K562 (cell line): ENCODE results near the gene PACS2. TPM values are rescaled to one million over a fixed set of nuclear protein-coding genes. Genes with fewer than 3 reads are reported as not detected.

Experiments
- ATAC-seq: fragments of 200-7000 bp; cut with Tn5 transposase; 3 replicates; pipeline ENCODE4 v1.9.1; 2020; ENCODE audit warnings: moderate library complexity
- BruUV-seq: library from RNA; stranded (reverse); fragments of 400-500 nt; replicated peaks from 2 replicates; lab custom pipeline; 2021; lab: Mats Ljungman, UMichigan
- CTCF ChIA-PET: fragments of 300-600 bp; formaldehyde crosslinking; extraction: SDS; loops from one replicate; lab custom pipeline; 2021; ENCODE audit warnings: low intra/inter-chr PET ratio; lab: Yijun Ruan, JAX
- POLR2A ChIA-PET: fragments of 300-600, 350-650 bp; sonication (Branson Sonifier 250); formaldehyde crosslinking; extraction: SDS; loops from one replicate; lab custom pipeline; 2021; ENCODE audit warnings: antibody characterized with exemption, inconsistent platforms; lab: Yijun Ruan, JAX
- DNase-seq, 4 experiments: peaks; one replicate each; pipeline versions ENCODE4 v3.0.0 to v3.0.0-alpha.2; 2011 to 2018; ENCODE audit warnings: low spot score in 3 of 4, mixed read lengths in 3 of 4; ENCODE audit errors: extremely low read depth in 1 of 4
- FAIRE-seq: peaks from 2 replicates; lab custom pipeline; 2011; peaks lifted over from hg19 to GRCh38; lab: Jason Lieb, UNC
- H2AFZ ChIP-seq: 2 replicates; pipeline ENCODE4 v1.6.0; 2011; ENCODE audit warnings: low read depth, low read length, control low read depth, inconsistent platforms
- H3K27ac ChIP-seq: fragments of 200-600 bp; 3 replicates; pipeline ENCODE4 v1.8.0; 2011; ENCODE audit warnings: low read depth, mild to moderate bottlenecking, control low read depth, inconsistent platforms, low read length, moderate library complexity, mixed read lengths; ENCODE audit errors: extremely low read depth
- H3K27me3 ChIP-seq, 2 experiments: fragments of 300-600 bp in 1 of 2; 2 replicates in 1 of 2; 3 replicates in 1 of 2; pipeline versions ENCODE4 v1.6.0 to v1.8.0; 2011; ENCODE audit warnings: inconsistent platforms in 2 of 2, low read length in 2 of 2, mild to moderate bottlenecking in 1 of 2, mixed read lengths in 1 of 2, moderate library complexity in 1 of 2; ENCODE audit not compliant: control insufficient read depth in 2 of 2, insufficient read depth in 2 of 2
- H3K36me3 ChIP-seq: fragments of 300-600 bp; 3 replicates; pipeline ENCODE4 v1.8.0; 2011; ENCODE audit warnings: mild to moderate bottlenecking, low read length, inconsistent platforms; ENCODE audit not compliant: control insufficient read depth, insufficient read depth
- H3K4me1 ChIP-seq, 2 experiments: fragments of 200-600 bp in 1 of 2; replicated peaks in 1 of 2; 2 replicates in 1 of 2; 3 replicates in 1 of 2; pipeline versions ENCODE4 v1.5.1 to v1.8.0; 2011; ENCODE audit warnings: inconsistent platforms in 2 of 2, low read length in 2 of 2, mild to moderate bottlenecking in 1 of 2, mixed read lengths in 1 of 2, moderate library complexity in 1 of 2; ENCODE audit not compliant: control insufficient read depth in 2 of 2, insufficient read depth in 2 of 2
- H3K4me2 ChIP-seq: 2 replicates; pipeline ENCODE4 v1.6.1; 2011; ENCODE audit warnings: low read length, control low read depth, inconsistent platforms, mixed read lengths; ENCODE audit not compliant: insufficient read depth
- H3K4me3 ChIP-seq: fragments of 200-600 bp; sonication (generic), shearing (Covaris generic); 2 replicates; pipeline ENCODE4 v1.5.1; 2016; ENCODE audit warnings: control low read depth, inconsistent platforms
- H3K79me2 ChIP-seq: fragments of 200-600 bp; 3 replicates; pipeline ENCODE4 v1.8.0; 2011; ENCODE audit warnings: low read length, inconsistent platforms; ENCODE audit not compliant: control insufficient read depth, insufficient read depth
- H3K9ac ChIP-seq, 2 experiments: 2 replicates each; pipeline versions ENCODE4 v1.6.0 to v1.6.1; 2011; ENCODE audit warnings: low read depth in 2 of 2, low read length in 2 of 2, control low read depth in 1 of 2, inconsistent platforms in 1 of 2, mild to moderate bottlenecking in 1 of 2, mixed read lengths in 1 of 2; ENCODE audit not compliant: insufficient read depth in 1 of 2
- H3K9me1 ChIP-seq: one replicate; pipeline ENCODE4 v1.6.0; 2011; ENCODE audit warnings: inconsistent platforms, mild to moderate bottlenecking, low read length, moderate library complexity; ENCODE audit not compliant: control insufficient read depth, insufficient read depth
- H3K9me3 ChIP-seq: replicated peaks from 2 replicates; pipeline ENCODE4 v1.5.1; 2011; ENCODE audit warnings: low read depth, low read length, inconsistent platforms; ENCODE audit not compliant: control insufficient read depth, insufficient read depth
- H4K20me1 ChIP-seq: replicated peaks from 2 replicates; pipeline ENCODE4 v1.6.1; 2011; ENCODE audit warnings: low read length, inconsistent platforms, mixed read lengths; ENCODE audit not compliant: control insufficient read depth, insufficient read depth
- ZNF175 ChIP-seq: fragments of 200-800 bp; sonication (Bioruptor generic); IDR thresholded peaks from 2 replicates; pipeline ENCODE4 v1.6.1; 2016; ENCODE audit warnings: low read depth, mild to moderate bottlenecking, missing genetic modification characterization, missing compliant biosample characterization
- WGBS: fragments of 100-300 bp; shearing (Covaris generic); methylation state at CpG from one replicate; pipeline ENCODE4 v1.1.6; 2016; ENCODE audit warnings: low coverage, mixed read lengths; ENCODE audit not compliant: insufficient coverage; ENCODE audit errors: missing lambda C conversion rate; 5-methylcytosine and 5-hydroxymethylcytosine counted together
- in situ Hi-C: fragments of 300-500 bp; cut with MboI; formaldehyde crosslinking; loops from 4 replicates; pipeline ENCODE4 v1.15.0; 2018; ENCODE audit warnings: inconsistent platforms, mixed read lengths
- intact Hi-C: fragments of 100-400 bp; cut with micrococcal nuclease; formaldehyde crosslinking; loops from 2 replicates; pipeline ENCODE4 v1.14.2; 2022
- polyA plus RNA-seq, 8 experiments: library from polyadenylated mRNA; depleted of rRNA in 4 of 8; stranded (reverse) in 5 of 8; unstranded in 3 of 8; fragments of >200 nt; fragmentation: Nextera tagmentation in 2 of 8; fragmentation: Illumina TruSeq in 1 of 8; extraction: Ambion mirVana in 2 of 8; extraction: Trizol in 1 of 8; gene quantifications; 2 replicates each; pipeline versions ENCODE4 v1.2.1 to v1.2.3, GENCODE V29; 2011 to 2014; ENCODE audit warnings: inconsistent platforms in 1 of 8, missing spikeins in 1 of 8
- total RNA-seq, 7 experiments: library from RNA; depleted of rRNA in 6 of 7; stranded (reverse); fragments of >200 nt in 6 of 7; fragmentation: Illumina TruSeq in 2 of 7; extraction: Trizol in 2 of 7; gene quantifications; 2 replicates each; pipeline versions ENCODE4 v1.2.1 to v1.2.3, GENCODE V29; 2011 to 2021; ENCODE audit warnings: low replicate concordance in 1 of 7
- TF ChIP-seq, protein P1 (sequence below): sonication (generic); formaldehyde crosslinking; IDR thresholded peaks from 2 replicates; pipeline ENCODE4 v1.8.1; 2023; ENCODE audit warnings: mild to moderate bottlenecking, missing genetic modification reagents

PACS2 gene
- total and polyA plus RNA-seq, 9 of the 15 experiments (the other 6 are each of a cell fraction or from before 2014, with no cell fraction given) = 0.11 to 20.8 (median 9.9) TPM

DNA sequence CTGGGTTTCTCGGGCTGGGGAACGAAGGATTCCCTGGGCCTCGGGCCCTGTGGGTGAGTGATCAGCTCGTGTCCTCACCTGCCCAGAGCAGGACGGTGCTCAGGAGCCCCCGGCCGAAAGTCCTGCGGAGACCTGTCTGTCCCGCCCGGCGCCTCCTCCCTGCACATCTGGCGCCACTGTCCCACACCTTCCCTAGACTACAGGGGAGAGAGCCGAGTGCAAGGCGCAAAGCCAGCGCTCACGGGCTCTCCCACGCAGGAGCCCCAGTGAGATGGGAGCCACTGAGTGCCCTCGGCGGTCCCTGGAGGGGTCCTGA is 70.7 kb downstream of the PACS2 start:
- Histone ChIP-seq H3K4me1 (peaks cover 0 to 28% of the 10 kb centered on the region in 2 experiments; a peak in 2 of 5 replicates), H3K27ac (no peak overlapping the region), H3K4me2 (no peak overlapping the region), H3K9ac (no peak overlapping the region; a peak in 1 of 4 replicates), H3K4me3 (no peak overlapping the region), H3K79me2 (no peaks in the 10 kb centered on the region), H3K9me1 (no peaks in the 10 kb centered on the region), H3K36me3 (no peaks in the 10 kb centered on the region), H3K9me3 (no peaks in the 10 kb centered on the region), H3K27me3 (no peaks in the 10 kb centered on the region), H2AFZ (no peak overlapping the region), H4K20me1 (no peaks in the 10 kb centered on the region; the same call in 1 of the 2 replicates)
- FAIRE-seq (no peak), ATAC-seq (no peak), DNase-seq (no peak)
- ChIA-PET CTCF (no interaction called here), POLR2A (no interaction called here)
- WGBS = 79% methylated on average over 11 of the region's 19 CpGs
- intact Hi-C loops = no loop called here
- in situ Hi-C loops = no loop called here
- BruUV-seq = no TSS peak
- TF ChIP-seq ZNF175 (CRISPR knock-in tag) = no peak
- TF ChIP-seq, protein P1, sequence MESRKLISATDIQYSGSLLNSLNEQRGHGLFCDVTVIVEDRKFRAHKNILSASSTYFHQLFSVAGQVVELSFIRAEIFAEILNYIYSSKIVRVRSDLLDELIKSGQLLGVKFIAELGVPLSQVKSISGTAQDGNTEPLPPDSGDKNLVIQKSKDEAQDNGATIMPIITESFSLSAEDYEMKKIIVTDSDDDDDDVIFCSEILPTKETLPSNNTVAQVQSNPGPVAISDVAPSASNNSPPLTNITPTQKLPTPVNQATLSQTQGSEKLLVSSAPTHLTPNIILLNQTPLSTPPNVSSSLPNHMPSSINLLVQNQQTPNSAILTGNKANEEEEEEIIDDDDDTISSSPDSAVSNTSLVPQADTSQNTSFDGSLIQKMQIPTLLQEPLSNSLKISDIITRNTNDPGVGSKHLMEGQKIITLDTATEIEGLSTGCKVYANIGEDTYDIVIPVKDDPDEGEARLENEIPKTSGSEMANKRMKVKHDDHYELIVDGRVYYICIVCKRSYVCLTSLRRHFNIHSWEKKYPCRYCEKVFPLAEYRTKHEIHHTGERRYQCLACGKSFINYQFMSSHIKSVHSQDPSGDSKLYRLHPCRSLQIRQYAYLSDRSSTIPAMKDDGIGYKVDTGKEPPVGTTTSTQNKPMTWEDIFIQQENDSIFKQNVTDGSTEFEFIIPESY (CRISPR knock-in tag) = peak; percentile 46; the same call in 1 of the 2 replicates
